ENCODE results near the gene SRSF10.
"Not testable (repeated sequence)": the region's sequence is repeated elsewhere in the genome, so short reads cannot be mapped to it uniquely, and the experiment has no call there.

SRSF10 gene

GRCh38 chr1:23997812-23998211 lies 17.7 kb upstream of the SRSF10 start:
- DNase-seq (ENCODE audit: low read depth), result no peak

- no peak for DNase-seq (ENCODE audit: low read depth)
Observed at GRCh38 chr1:23996700-23997229, 16.6 kb upstream of the SRSF10 start.

GRCh38 chr1:23995431-23995837 lies 15.3 kb upstream of the SRSF10 start:
- DNase-seq (ENCODE audit: low read depth), result no peak

- DNase-seq (ENCODE audit: low read depth), result not testable (repeated sequence)
Observed at GRCh38 chr1:23992011-23992410, 11.9 kb upstream of the SRSF10 start.

GRCh38 chr1:23989263-23989662 lies 9.1 kb upstream of the SRSF10 start:
- DNase-seq (ENCODE audit: low read depth), result no peak

GRCh38 chr1:23987038-23987437 lies 6.9 kb upstream of the SRSF10 start:
- DNase-seq (ENCODE audit: low read depth), result not testable (repeated sequence)

- no peak for DNase-seq (ENCODE audit: low read depth)
Observed at GRCh38 chr1:23984417-23985186, 4.5 kb upstream of the SRSF10 start.

GRCh38 chr1:23980728-23981070 lies 572 bp upstream of the SRSF10 start:
- DNase-seq (ENCODE audit: low read depth), result no peak

GRCh38 chr1:23979387-23979880 lies 693 bp downstream of the SRSF10 start:
- DNase-seq (ENCODE audit: low read depth), result no peak

GRCh38 chr1:23978805-23979204 lies 1.3 kb downstream of the SRSF10 start:
- DNase-seq (ENCODE audit: low read depth), result no peak

GRCh38 chr1:23977854-23978191 lies 2.3 kb downstream of the SRSF10 start:
- DNase-seq (ENCODE audit: low read depth), result no peak

- DNase-seq (ENCODE audit: low read depth), result no peak
Observed at GRCh38 chr1:23977187-23977853, 2.8 kb downstream of the SRSF10 start.

- no peak for DNase-seq (ENCODE audit: low read depth)
Observed at GRCh38 chr1:23967871-23968270, 12.3 kb downstream of the SRSF10 start.

GRCh38 chr1:23966973-23967493 lies 13.1 kb downstream of the SRSF10 start:
- no peak for DNase-seq (ENCODE audit: low read depth)

GRCh38 chr1:23964790-23965740 lies 15.1 kb downstream of the SRSF10 start:
- no peak for DNase-seq (ENCODE audit: low read depth)

- DNase-seq (ENCODE audit: low read depth), result no peak
Observed at GRCh38 chr1:23964235-23964668, 15.9 kb downstream of the SRSF10 start.

GRCh38 chr1:23963617-23964234 lies 16.4 kb downstream of the SRSF10 start:
- no peak for DNase-seq (ENCODE audit: low read depth)

GRCh38 chr1:23960291-23961020 lies 19.7 kb downstream of the SRSF10 start:
- DNase-seq (ENCODE audit: low read depth), result no peak

GRCh38 chr1:23959461-23960290 lies 20.5 kb downstream of the SRSF10 start, which contains the start of gene PNRC2:
PNRC2 (plus strand) TSS chr1:23959828; CDS start chr1:23961458, 1,630 bp downstream.
- peak; percentile 94 for DNase-seq (ENCODE audit: low read depth)
